GM18505 (cell line): ENCODE data around the gene SAP25.
A peak's percentile ranks its signal among the peaks of the same experiment; 100 is the strongest.

ENCODE experiments used
- ATAC-seq: cut with Tn5 transposase; IDR thresholded peaks from one replicate; pipeline ENCODE4 v1.9.1; 2021; ENCODE audit not compliant: unreplicated experiment
- POLR2A ChIP-seq: IDR thresholded peaks from 4 replicates; pipeline ENCODE4 v1.6.1; 2011; ENCODE audit warnings: borderline replicate concordance; ENCODE audit not compliant: insufficient read depth, insufficient read length; ENCODE audit errors: extremely low read depth

Gene SAP25

GRCh38 chr7:100573691-100574361 is at the start of gene SAP25:
Gene SAP25 (minus strand): TSS chr7:100573900. CDS start chr7:100573742, 158 bp downstream.
- no peak for ATAC-seq
- no peak for TF ChIP-seq POLR2A

GRCh38 chr7:100621554-100621953 is 47.9 kb upstream of the SAP25 start:
- ATAC-seq: no peak
- TF ChIP-seq POLR2A: no peak

- ATAC-seq: no peak
- TF ChIP-seq POLR2A: no peak
Measured at GRCh38 chr7:100620804-100621203, 47.1 kb upstream of the SAP25 start.

- TF ChIP-seq POLR2A: no peak
Measured at GRCh38 chr7:100620239-100620638, 46.5 kb upstream of the SAP25 start.

GRCh38 chr7:100614308-100614861 is 40.7 kb upstream of the SAP25 start:
- TF ChIP-seq POLR2A: no peak
- no peak for ATAC-seq

More at GRCh38 chr7:100620239-100620638, 46.5 kb upstream of the SAP25 start:
- no peak for ATAC-seq

- ATAC-seq: no peak
- no peak for TF ChIP-seq POLR2A
Measured at GRCh38 chr7:100613412-100614175, 39.9 kb upstream of the SAP25 start.

- TF ChIP-seq POLR2A: no peak
- no peak for ATAC-seq
Measured at GRCh38 chr7:100612730-100613390, 39.2 kb upstream of the SAP25 start.

- peak; percentile 92 for TF ChIP-seq POLR2A
- ATAC-seq: peak; percentile 88
Measured at GRCh38 chr7:100611983-100612729, 38.5 kb upstream of the SAP25 start, which contains the start of gene MOSPD3. Gene MOSPD3 (plus strand): TSS chr7:100612540. CDS start chr7:100612792, 252 bp downstream.

GRCh38 chr7:100609958-100610357 is 36.3 kb upstream of the SAP25 start:
- ATAC-seq: no peak
- no peak for TF ChIP-seq POLR2A

- no peak for TF ChIP-seq POLR2A
- no peak for ATAC-seq
Measured at GRCh38 chr7:100607111-100607510, 33.4 kb upstream of the SAP25 start.

- no peak for ATAC-seq
- no peak for TF ChIP-seq POLR2A
Measured at GRCh38 chr7:100606313-100606712, 32.6 kb upstream of the SAP25 start.

- ATAC-seq: no peak
- no peak for TF ChIP-seq POLR2A
Measured at GRCh38 chr7:100604976-100605911, 31.5 kb upstream of the SAP25 start.
